Activated gamma-delta T cell (primary cell): ENCODE results near the gene ACTRT2.

Experiments used
- DNase-seq: peaks from one replicate; lab custom pipeline; 2025; lab: John Stamatoyannopoulos, UW

Gene ACTRT2

GRCh38 chr1:2983706-2984398 is 37.4 kb upstream of the ACTRT2 start:
- no peak for DNase-seq

GRCh38 chr1:2984399-2985061 is 36.7 kb upstream of the ACTRT2 start:
- no peak for DNase-seq

GRCh38 chr1:2985067-2985561 is 36.2 kb upstream of the ACTRT2 start:
- no peak for DNase-seq

GRCh38 chr1:2985694-2986548 is 35.3 kb upstream of the ACTRT2 start:
- no peak for DNase-seq

- no peak for DNase-seq
Measured at GRCh38 chr1:2986549-2987305, 34.5 kb upstream of the ACTRT2 start.

- no peak for DNase-seq
Measured at GRCh38 chr1:2987773-2988172, 33.5 kb upstream of the ACTRT2 start.

- DNase-seq = no peak
Measured at GRCh38 chr1:2988256-2988655, 33.0 kb upstream of the ACTRT2 start.

- DNase-seq = no peak
Measured at GRCh38 chr1:2989185-2989584, 32.1 kb upstream of the ACTRT2 start.

GRCh38 chr1:2989976-2990375 is 31.3 kb upstream of the ACTRT2 start:
- DNase-seq = no peak

- no peak for DNase-seq
Measured at GRCh38 chr1:2990376-2991115, 30.7 kb upstream of the ACTRT2 start.

- no peak for DNase-seq
Measured at GRCh38 chr1:2991753-2992495, 29.3 kb upstream of the ACTRT2 start.

- DNase-seq = no peak
Measured at GRCh38 chr1:2998503-2999100, 22.7 kb upstream of the ACTRT2 start.

- no peak for DNase-seq
Measured at GRCh38 chr1:2999138-2999537, 22.1 kb upstream of the ACTRT2 start.

GRCh38 chr1:2999571-2999970 is 21.7 kb upstream of the ACTRT2 start:
- DNase-seq = no peak

- no peak for DNase-seq
Measured at GRCh38 chr1:3000214-3000613, 21.1 kb upstream of the ACTRT2 start.

- no peak for DNase-seq
Measured at GRCh38 chr1:3000671-3001470, 20.4 kb upstream of the ACTRT2 start.

GRCh38 chr1:3001471-3002348 is 19.6 kb upstream of the ACTRT2 start:
- no peak for DNase-seq

GRCh38 chr1:3002349-3003038 is 18.8 kb upstream of the ACTRT2 start:
- no peak for DNase-seq
